HG03066 (cell line): ENCODE measurements around the gene ASAP2.

Source experiments
- ATAC-seq: cut with Tn5 transposase; IDR thresholded peaks from one replicate; pipeline ENCODE4 v1.9.1; 2021; ENCODE audit warnings: low read depth; ENCODE audit not compliant: unreplicated experiment

The ASAP2 gene

GRCh38 chr2:9179572-9180201 lies 26.9 kb upstream of the ASAP2 start:
- no peak for ATAC-seq

- ATAC-seq: no peak
Observed at GRCh38 chr2:9184361-9184760, 22.3 kb upstream of the ASAP2 start.

DNA sequence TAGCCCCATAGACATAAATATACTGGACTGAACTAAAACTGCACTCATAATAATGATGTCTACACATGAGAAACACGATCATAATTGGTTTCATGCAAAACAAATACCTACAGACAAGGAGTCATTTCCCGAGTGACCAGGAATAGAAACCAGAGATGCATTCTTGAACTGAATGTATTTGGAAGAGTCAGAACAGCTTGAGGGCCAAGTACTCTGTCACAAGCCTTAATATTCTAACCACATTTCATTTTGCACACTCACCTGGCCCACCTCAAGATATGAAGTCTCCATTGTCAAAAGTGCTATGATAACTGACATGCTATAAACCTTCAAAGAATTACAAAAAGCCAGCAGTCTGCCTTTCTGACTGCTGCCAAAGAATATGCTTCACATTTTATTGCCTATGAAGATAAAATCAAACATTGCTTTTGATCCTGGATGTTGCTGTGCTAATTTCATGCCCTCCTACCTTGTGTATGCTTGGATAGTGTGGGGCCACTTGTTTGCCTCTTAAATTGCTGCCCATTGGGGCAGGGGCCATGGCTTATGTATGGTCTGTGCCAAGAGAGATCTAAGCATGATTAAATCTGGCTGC lies 18.9 kb upstream of the ASAP2 start:
- ATAC-seq: no peak

DNA sequence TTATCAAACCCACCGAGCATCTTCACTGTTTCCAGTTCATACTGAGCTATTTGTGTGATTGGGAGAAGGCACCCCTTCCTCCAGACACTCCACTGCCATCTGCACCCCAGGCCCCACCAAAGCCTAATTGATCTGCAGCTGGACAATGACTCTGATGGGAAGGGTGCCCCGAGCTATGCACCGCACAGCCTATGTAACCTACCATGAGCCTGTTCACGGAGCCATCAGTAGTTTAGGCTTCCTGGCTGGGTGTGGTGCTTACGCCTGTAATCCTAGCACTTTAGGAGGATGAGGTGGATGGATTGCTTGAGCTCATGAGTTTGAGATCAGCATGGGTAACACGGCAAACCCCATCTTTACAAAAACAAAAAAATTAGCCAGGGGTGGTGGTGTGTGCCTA lies 17.8 kb upstream of the ASAP2 start:
- ATAC-seq: no peak

- no peak for ATAC-seq
Observed at GRCh38 chr2:9189901-9190300, 16.7 kb upstream of the ASAP2 start.

DNA sequence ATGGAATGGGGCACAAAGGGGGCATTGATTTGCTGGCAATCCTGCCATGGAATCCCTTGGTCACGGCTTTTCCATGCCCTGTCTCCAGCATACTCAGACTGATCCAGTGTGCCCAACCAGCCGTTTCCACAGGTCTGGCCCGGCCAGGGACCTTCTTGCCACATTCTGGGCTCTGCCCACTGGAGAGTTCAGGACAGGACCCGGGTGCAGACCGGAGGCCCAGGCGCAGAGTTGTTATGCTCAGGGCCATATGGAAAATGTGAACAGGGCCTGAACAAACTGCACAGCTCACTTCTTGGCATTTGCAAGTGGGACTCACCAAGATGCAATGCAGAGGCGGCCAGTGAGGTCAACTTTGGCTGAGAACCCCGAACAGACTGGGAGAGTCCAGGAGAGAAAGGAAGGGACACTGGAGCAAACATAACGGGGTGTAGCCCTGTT lies 15.6 kb upstream of the ASAP2 start:
- ATAC-seq: no peak

DNA sequence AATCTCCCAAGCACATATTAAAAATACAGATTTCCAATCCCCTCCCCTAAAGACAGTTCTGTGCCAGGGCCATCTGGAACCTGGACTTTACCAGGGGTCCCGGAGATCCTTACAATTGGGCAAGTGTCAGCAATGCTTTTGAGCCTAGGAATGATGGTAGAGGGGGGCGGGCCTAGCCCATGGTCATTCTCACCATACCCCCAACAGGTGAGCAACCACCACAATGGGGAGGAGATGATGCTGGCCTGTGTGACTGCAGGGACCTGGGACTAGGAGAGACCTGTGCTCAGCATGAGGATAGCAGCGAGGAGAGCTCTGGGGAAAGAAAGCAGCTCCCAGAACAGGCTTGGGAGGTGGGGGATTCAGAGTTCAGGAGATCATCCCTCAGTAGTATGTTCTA lies 13.9 kb upstream of the ASAP2 start:
- ATAC-seq: no peak

GRCh38 chr2:9194352-9194751 lies 12.3 kb upstream of the ASAP2 start:
- no peak for ATAC-seq

DNA sequence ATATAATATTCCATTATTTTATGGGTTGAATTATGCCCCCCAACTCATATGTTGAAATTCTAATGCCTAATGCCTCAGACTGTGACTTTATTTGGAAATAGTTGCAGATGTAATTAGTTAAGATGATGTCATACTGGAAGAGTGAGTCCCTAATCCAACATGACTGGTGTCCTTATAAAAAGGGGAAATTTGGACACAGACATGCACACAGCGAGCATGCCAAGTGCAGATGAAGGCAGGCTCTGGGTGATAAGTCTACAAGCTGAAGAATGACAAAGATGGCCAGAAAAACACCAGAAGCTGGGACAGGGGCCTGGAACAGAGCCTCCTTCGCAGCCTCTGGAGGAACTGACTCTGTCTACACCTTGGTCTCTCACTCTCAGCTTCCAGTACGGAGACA lies 10.0 kb upstream of the ASAP2 start:
- no peak for ATAC-seq

GRCh38 chr2:9197916-9198315 lies 8.7 kb upstream of the ASAP2 start:
- ATAC-seq: no peak

DNA sequence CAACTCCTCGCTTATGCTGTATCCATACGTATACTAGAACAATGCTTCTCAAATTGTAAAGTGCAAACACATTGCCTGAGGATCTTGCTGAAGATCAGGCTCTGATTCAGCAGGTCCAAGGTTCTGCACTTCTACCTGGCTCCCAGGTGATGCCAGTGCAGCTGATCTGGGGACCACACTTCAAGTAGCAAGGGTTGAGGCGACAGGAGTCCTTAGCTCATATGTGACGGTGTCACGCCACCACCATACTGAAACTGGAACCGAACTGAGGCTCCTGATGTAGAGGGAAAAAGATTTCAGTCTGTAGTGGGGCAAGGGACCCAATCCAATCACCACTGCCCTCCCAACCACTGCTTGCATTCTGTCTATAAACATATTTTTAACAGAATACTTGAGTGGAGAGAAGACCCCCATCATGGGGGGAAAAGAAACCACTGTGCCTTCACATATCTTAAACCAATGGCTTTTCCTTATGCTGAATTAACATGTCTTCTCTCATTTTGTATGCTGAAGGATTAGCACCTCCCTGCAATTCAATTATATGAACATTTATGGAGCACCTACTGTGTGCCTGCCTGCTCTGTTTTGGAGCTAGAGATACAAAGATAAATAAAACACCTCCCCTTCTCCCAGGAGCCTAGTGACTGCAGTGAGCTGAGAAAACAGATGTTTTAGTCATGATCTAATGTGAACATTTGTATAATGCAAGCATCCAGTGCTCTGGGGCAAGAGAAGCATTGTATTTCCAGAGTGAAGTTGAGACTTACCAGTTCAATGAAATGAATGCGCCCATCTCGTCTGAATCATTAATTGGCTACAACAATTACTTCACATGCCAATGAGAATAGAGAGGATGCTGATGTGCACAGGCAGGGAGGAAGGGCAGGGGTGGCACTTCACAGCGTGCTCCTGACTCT lies 6.6 kb upstream of the ASAP2 start:
- ATAC-seq: no peak

GRCh38 chr2:9200633-9201015 lies 6.0 kb upstream of the ASAP2 start:
- ATAC-seq: no peak

DNA sequence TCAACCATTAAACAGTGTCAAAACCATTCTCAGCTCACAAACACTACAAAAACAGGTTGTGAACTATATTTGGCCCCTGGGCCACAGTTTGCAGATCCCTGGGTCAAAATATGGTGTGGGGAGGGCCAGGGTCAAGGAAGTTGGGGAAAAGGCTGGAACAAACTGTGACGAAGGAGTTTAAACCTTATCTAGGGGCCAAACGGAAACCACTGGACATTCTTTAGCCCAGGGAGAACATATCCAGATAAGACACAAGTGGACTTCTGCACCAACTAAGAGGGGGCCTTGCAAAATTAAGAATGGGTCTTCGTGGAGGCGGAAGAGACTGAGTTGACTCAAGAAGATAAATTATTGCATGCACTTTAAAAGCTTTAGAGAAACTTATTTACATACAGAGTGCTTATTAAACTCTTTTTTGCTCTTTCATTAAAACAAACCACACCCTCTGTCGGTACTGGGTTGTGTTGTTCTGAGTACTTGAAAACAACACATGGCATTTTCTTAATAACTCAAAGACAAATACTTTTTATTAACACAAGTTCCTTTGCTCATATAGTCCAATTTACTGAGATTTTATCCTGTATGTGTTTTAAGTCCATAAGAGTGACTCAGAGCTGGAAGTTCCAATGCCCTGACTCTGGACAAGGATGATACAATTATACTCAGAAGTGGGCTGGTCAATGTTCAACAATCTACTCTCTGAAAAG lies 5.3 kb upstream of the ASAP2 start:
- ATAC-seq: no peak

- ATAC-seq: no peak
Observed at GRCh38 chr2:9203006-9203405, 3.6 kb upstream of the ASAP2 start.

DNA sequence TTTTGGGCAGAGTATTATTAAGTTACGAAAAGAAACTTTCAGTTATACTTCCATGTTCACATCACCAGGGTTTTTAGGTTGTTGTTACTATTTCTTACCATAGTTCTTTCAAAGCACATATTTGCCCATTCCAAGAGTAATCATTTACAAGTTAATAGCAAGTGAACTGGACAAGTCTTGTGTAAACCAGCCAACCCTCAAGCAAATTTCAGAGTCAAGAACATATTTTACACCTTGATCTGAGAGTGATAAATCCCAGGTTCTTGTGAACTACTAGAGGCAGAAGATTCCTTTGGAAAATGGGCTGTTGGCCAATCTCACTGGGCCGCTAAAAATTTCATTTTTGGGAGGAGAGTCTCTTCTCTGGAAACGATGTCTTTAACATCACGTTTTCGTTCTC lies 2.7 kb upstream of the ASAP2 start:
- no peak for ATAC-seq

DNA sequence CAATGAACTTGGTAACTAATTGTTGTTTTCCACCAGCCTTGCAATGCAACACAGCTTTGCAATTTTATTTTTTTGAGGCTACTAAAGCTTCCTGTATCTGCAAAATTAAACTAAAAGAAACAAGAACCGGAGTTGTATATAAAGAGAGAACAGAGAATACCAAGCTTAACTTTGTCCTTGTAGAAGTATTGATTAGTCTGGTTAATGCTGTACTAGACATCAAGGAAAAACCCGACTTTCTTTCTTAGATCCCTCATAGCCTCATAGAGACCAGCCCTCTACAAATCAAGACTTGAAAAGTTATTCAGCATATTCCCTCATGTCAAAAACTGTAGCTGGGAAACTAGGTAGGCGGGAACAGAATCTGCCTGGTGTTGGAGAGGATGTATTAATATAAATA lies 1.7 kb upstream of the ASAP2 start:
- no peak for ATAC-seq

- no peak for ATAC-seq
Observed at GRCh38 chr2:9205486-9205885, 1.1 kb upstream of the ASAP2 start.

DNA sequence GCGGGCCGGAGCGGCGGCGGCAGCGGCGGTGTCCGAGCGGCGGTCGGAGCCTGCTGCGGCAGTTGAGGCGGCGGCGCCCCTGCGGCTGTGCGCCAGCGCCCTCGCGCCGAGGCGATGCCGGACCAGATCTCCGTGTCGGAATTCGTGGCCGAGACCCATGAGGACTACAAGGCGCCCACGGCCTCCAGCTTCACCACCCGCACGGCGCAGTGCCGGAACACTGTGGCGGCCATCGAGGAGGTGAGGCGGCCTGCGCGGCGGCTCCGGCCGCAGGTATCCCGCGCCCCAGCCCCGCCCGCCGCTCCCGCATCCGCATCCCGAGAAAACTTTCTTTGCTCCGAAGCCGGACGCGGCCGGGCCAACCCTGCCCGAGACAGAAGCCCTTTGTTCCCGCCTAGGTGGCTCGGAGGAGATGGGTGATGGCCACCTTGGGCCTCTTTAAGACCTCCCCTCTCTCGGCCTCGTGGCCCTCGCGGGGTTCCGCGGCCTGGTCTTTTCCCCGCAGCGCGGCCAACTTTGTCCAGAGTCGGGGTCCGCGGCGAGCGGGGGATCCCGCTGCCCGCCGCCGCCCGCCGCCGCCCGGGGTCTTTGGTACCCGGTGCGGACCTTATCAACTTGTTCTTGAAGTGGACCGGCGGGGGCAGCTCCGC lies 504 bp downstream of the ASAP2 start:
- no peak for ATAC-seq

- ATAC-seq: no peak
Observed at GRCh38 chr2:9207641-9208311, 1.2 kb downstream of the ASAP2 start.

- ATAC-seq: no peak
Observed at GRCh38 chr2:9208875-9209274, 2.3 kb downstream of the ASAP2 start.
